Liver (tissue), 9 donors: ENCODE measurements around the gene ARMC2. TPM values are rescaled to one million over a fixed set of nuclear protein-coding genes. Genes with fewer than 3 reads are reported as not detected.

ENCODE experiments used
- DNase-seq: peaks from one replicate; pipeline ENCODE4 v3.0.0-alpha.2; 2017; ENCODE audit warnings: low spot score
- H3K27ac ChIP-seq, 2 donors: one replicate each; pipeline ENCODE4 v1.7.0; 2013; ENCODE audit warnings: inconsistent platforms in 2 of 2, low read length in 2 of 2, control low read depth in 1 of 2, low read depth in 1 of 2, mild to moderate bottlenecking in 1 of 2
- H3K27me3 ChIP-seq, 4 donors: one replicate each; pipeline versions ENCODE4 v1.6.1 to v1.7.0; 2013; ENCODE audit warnings: low read length in 3 of 4, inconsistent platforms in 1 of 4, mild to moderate bottlenecking in 1 of 4, moderate library complexity in 1 of 4; ENCODE audit not compliant: control insufficient read depth in 4 of 4, insufficient read depth in 4 of 4
- H3K36me3 ChIP-seq, 4 donors: one replicate each; pipeline versions ENCODE4 v1.6.1 to v1.7.0; 2013; ENCODE audit warnings: low read length in 3 of 4, mild to moderate bottlenecking in 3 of 4, low read depth in 1 of 4, moderate library complexity in 1 of 4; ENCODE audit not compliant: control insufficient read depth in 4 of 4, insufficient read depth in 3 of 4
- H3K4me1 ChIP-seq, 4 donors: one replicate each; pipeline versions ENCODE4 v1.6.1 to v1.7.0; 2013; ENCODE audit warnings: low read length in 3 of 4, mild to moderate bottlenecking in 3 of 4, moderate library complexity in 1 of 4; ENCODE audit not compliant: control insufficient read depth in 4 of 4, insufficient read depth in 4 of 4
- H3K4me3 ChIP-seq, 3 donors: one replicate each; pipeline versions ENCODE4 v1.6.1 to v1.7.0; 2013; ENCODE audit warnings: low read length in 3 of 3, control low read depth in 1 of 3, low read depth in 1 of 3, mild to moderate bottlenecking in 1 of 3
- H3K9ac ChIP-seq, 2 donors: one replicate each; pipeline ENCODE4 v1.7.0; 2013; ENCODE audit warnings: low read length in 2 of 2, mild to moderate bottlenecking in 2 of 2, moderate library complexity in 2 of 2, control low read depth in 1 of 2, low read depth in 1 of 2
- H3K9me3 ChIP-seq, 4 donors: one replicate each; pipeline versions ENCODE4 v1.6.1 to v1.7.0; 2013; ENCODE audit warnings: low read length in 3 of 4; ENCODE audit not compliant: control insufficient read depth in 4 of 4
- ATF3 ChIP-seq: IDR thresholded peaks from 2 replicates; pipeline ENCODE4 v1.6.1; 2016; ENCODE audit warnings: antibody characterized with exemption
- EGR1 ChIP-seq, 2 donors: IDR thresholded peaks; 2 replicates each; pipeline ENCODE4 v1.6.1; 2016 to 2018; ENCODE audit warnings: antibody characterized with exemption in 2 of 2, low read depth in 2 of 2
- FOXA1 ChIP-seq: IDR thresholded peaks from 2 replicates; pipeline ENCODE4 v1.6.1; 2016; ENCODE audit warnings: antibody characterized with exemption
- FOXA2 ChIP-seq: IDR thresholded peaks from 2 replicates; pipeline ENCODE4 v1.6.1; 2016; ENCODE audit warnings: antibody characterized with exemption
- GABPA ChIP-seq, 2 donors: IDR thresholded peaks in 1 of 2; conservative IDR thresholded peaks in 1 of 2; 2 replicates each; pipeline ENCODE4 v1.6.1; 2016; ENCODE audit warnings: antibody characterized with exemption in 2 of 2, mild to moderate bottlenecking in 1 of 2, moderate library complexity in 1 of 2
- HNF4A ChIP-seq, 2 donors: conservative IDR thresholded peaks; 2 replicates each; pipeline ENCODE4 v1.6.1; 2016; ENCODE audit warnings: antibody characterized with exemption in 2 of 2, mild to moderate bottlenecking in 2 of 2
- HNF4G ChIP-seq: IDR thresholded peaks from 2 replicates; pipeline ENCODE4 v1.6.1; 2016; ENCODE audit warnings: antibody characterized with exemption
- JUND ChIP-seq, 2 donors: IDR thresholded peaks; 2 replicates each; pipeline ENCODE4 v1.6.1; 2016; ENCODE audit warnings: antibody characterized with exemption in 2 of 2
- MAX ChIP-seq: IDR thresholded peaks from 2 replicates; pipeline ENCODE4 v1.6.1; 2016; ENCODE audit warnings: antibody characterized with exemption
- NR2F2 ChIP-seq: IDR thresholded peaks from 2 replicates; pipeline ENCODE4 v1.6.1; 2016; ENCODE audit warnings: antibody characterized with exemption
- RAD21 ChIP-seq, 2 donors: IDR thresholded peaks; 2 replicates each; pipeline ENCODE4 v1.6.1; 2016; ENCODE audit warnings: antibody characterized with exemption in 2 of 2, mild to moderate bottlenecking in 2 of 2
- REST ChIP-seq: IDR thresholded peaks from 2 replicates; pipeline ENCODE4 v1.6.1; 2016; ENCODE audit warnings: antibody characterized with exemption, mild to moderate bottlenecking
- RXRA ChIP-seq, 2 donors: IDR thresholded peaks; 2 replicates each; pipeline ENCODE4 v1.6.1; 2017 to 2018; ENCODE audit warnings: antibody characterized with exemption in 2 of 2, mild to moderate bottlenecking in 1 of 2
- SP1 ChIP-seq: IDR thresholded peaks from 2 replicates; pipeline ENCODE4 v1.6.1; 2018; ENCODE audit warnings: antibody characterized with exemption, mild to moderate bottlenecking
- TAF1 ChIP-seq: conservative IDR thresholded peaks from 2 replicates; pipeline ENCODE4 v1.6.1; 2016; ENCODE audit warnings: antibody characterized with exemption, mild to moderate bottlenecking
- YY1 ChIP-seq: IDR thresholded peaks from 2 replicates; pipeline ENCODE4 v1.6.1; 2016; ENCODE audit warnings: antibody characterized with exemption, mild to moderate bottlenecking
- ZBTB33 ChIP-seq: IDR thresholded peaks from 2 replicates; pipeline ENCODE4 v1.6.1; 2016; ENCODE audit warnings: antibody characterized with exemption
- polyA plus RNA-seq, 2 donors: library from polyadenylated mRNA; stranded (reverse) in 1 of 2; unstranded in 1 of 2; fragments of 200-250 nt in 1 of 2; fragments of >200 nt in 1 of 2; fragmentation: Nextera tagmentation in 1 of 2; extraction: Ambion mirVana in 1 of 2; gene quantifications; one replicate each; pipeline versions ENCODE4 v1.2.1 to v1.2.3, GENCODE V29; 2013 to 2015
- total RNA-seq, 2 donors: library from RNA; depleted of rRNA; stranded (reverse); fragments of >200 nt; gene quantifications; one replicate each; pipeline ENCODE4 v1.2.3, GENCODE V29; 2014
- donor health status: healthy.
- donor health status: healthy.
- donor health status: healthy.
- donor health status: healthy.
- donor health status: healthy.

Gene ARMC2
- total and polyA plus RNA-seq, 4 donors, result 0.24 to 1.5 (median 0.73) TPM

DNA sequence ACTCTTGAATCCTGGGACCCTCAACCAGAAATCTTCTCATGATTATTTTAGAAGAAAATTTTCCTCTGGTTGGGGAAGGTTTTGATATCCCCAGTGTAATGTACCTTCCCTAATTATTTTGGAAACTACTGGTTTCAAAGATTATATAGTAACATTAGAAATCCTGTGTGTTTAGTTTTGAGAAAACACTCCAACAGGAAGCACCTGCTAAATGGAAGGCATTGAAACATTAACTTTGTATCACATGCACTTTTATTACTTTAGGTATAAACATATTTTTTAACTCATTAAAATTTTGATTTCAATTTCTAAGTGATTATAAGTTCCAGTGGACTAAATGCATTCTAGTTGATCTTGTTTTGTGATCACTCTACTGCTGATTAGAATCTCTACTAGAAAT lies 137.1 kb downstream of the ARMC2 start (continued):
- no peak for TF ChIP-seq ZBTB33
- TF ChIP-seq JUND (IDR thresholded peaks at IDR 0.05), result no peak
- no peak for TF ChIP-seq HNF4A (conservative IDR thresholded peaks at IDR 0.05)
- TF ChIP-seq RAD21 (IDR thresholded peaks at IDR 0.05), result no peak
- TF ChIP-seq HNF4G, result no peak
- no peak for TF ChIP-seq YY1
- no peak for TF ChIP-seq FOXA2
- TF ChIP-seq GABPA (IDR thresholded peaks at IDR 0.05 in 1 of 2, conservative IDR thresholded peaks at IDR 0.05 in 1 of 2), result no peak
- no peak for TF ChIP-seq ATF3
- TF ChIP-seq SP1, result no peak
- TF ChIP-seq FOXA1, result no peak

GRCh38 chr6:108987156-108987555 lies 138.9 kb downstream of the ARMC2 start:
- H3K27me3 ChIP-seq, result no peaks in the 10 kb centered on the region
- no peak overlapping the region for H3K27ac ChIP-seq
- no peak overlapping the region for H3K4me3 ChIP-seq
- no peak for TF ChIP-seq REST
- no peak for TF ChIP-seq JUND (IDR thresholded peaks at IDR 0.05)
- no peak for TF ChIP-seq RXRA (IDR thresholded peaks at IDR 0.05)
- no peak for TF ChIP-seq GABPA (IDR thresholded peaks at IDR 0.05 in 1 of 2, conservative IDR thresholded peaks at IDR 0.05 in 1 of 2)
- TF ChIP-seq ATF3, result no peak
- no peak for TF ChIP-seq ZBTB33
- TF ChIP-seq RAD21 (IDR thresholded peaks at IDR 0.05), result no peak
- no peak for TF ChIP-seq SP1
- no peak for TF ChIP-seq MAX
- TF ChIP-seq EGR1 (IDR thresholded peaks at IDR 0.05; ENCODE audit: low read depth in 2 of 2), result no peak
- no peak for TF ChIP-seq HNF4A (conservative IDR thresholded peaks at IDR 0.05)
- TF ChIP-seq TAF1, result no peak
- no peak for TF ChIP-seq NR2F2
- TF ChIP-seq HNF4G, result no peak
- TF ChIP-seq YY1, result no peak
- TF ChIP-seq FOXA2, result no peak
- no peaks in the 10 kb centered on the region for H3K9me3 ChIP-seq
- H3K4me1 ChIP-seq, result peaks cover 0 to 10% (median 4%) of the 10 kb centered on the region in 4 donors
- DNase-seq, result no peak
- no peak overlapping the region for H3K9ac ChIP-seq
- peaks cover 4 to 27% (median 10%) of the 10 kb centered on the region in 4 donors for H3K36me3 ChIP-seq
